Gastrocnemius medialis (tissue), 4 donors: Measurements from ENCODE around the gene RABGAP1L. TPM values are rescaled to one million over a fixed set of nuclear protein-coding genes. Genes with fewer than 3 reads are reported as not detected.
"Not testable (repeated sequence)": the region's sequence is repeated elsewhere in the genome, so short reads cannot be mapped to it uniquely, and the experiment has no call there.

ENCODE experiments used
- ATAC-seq, 2 donors: fragments of 150-250 bp; one replicate each; pipeline ENCODE4 v1.9.1; 2016
- DNase-seq, 2 donors: peaks; one replicate each; pipeline ENCODE4 v3.0.0-alpha.2; 2019
- H3K27ac ChIP-seq, 4 donors: fragments of 200-600 bp; sonication (generic); 1 replicate in 1 of 4; 2 replicates in 3 of 4; pipeline ENCODE4 v1.5.1; 2016 to 2018; ENCODE audit warnings: mild to moderate bottlenecking in 2 of 4, moderate library complexity in 1 of 4
- H3K27me3 ChIP-seq, 3 donors: fragments of 200-600 bp; sonication (generic) in 2 of 3; 1 replicate in 1 of 3; 2 replicates in 2 of 3; pipeline versions ENCODE4 v1.5.1 to v1.6.0; 2016 to 2019; ENCODE audit warnings: mild to moderate bottlenecking in 1 of 3, moderate library complexity in 1 of 3
- H3K36me3 ChIP-seq, 2 donors: fragments of 200-600 bp; sonication (generic) in 1 of 2; one replicate each; pipeline ENCODE4 v1.5.1; 2017 to 2018
- H3K4me1 ChIP-seq, 2 donors: fragments of 200-600 bp; sonication (generic) in 1 of 2; one replicate each; pipeline ENCODE4 v1.5.1; 2016 to 2017; ENCODE audit warnings: mild to moderate bottlenecking in 2 of 2
- H3K4me3 ChIP-seq, 4 donors: fragments of 200-600 bp; sonication (generic) in 3 of 4; 1 replicate in 1 of 4; 2 replicates in 3 of 4; pipeline ENCODE4 v1.5.1; 2016 to 2019; ENCODE audit warnings: mild to moderate bottlenecking in 2 of 4
- H3K9me3 ChIP-seq, 3 donors: fragments of 200-600 bp; sonication (generic) in 2 of 3; 1 replicate in 1 of 3; 2 replicates in 2 of 3; pipeline ENCODE4 v1.5.1; 2016 to 2019
- POLR2A ChIP-seq, 2 donors: fragments of 450-650 bp; IDR thresholded peaks; one replicate each; pipeline ENCODE4 v1.6.1; 2017; ENCODE audit warnings: antibody characterized with exemption in 2 of 2, mild to moderate bottlenecking in 2 of 2, moderate library complexity in 2 of 2
- in situ Hi-C, 4 donors: fragments of 200-750 bp; cut with MboI; loops; one replicate each; pipeline versions ENCODE4 v1.15.0 to v1.8.0; 2017; ENCODE audit warnings: low sequenced_read_pairs in 4 of 4
- intact Hi-C: fragments of 100-400 bp; cut with DNase I; formaldehyde crosslinking; loops from one replicate; pipeline ENCODE4 v1.15.1; 2023; ENCODE audit warnings: low total_unique reads
- total RNA-seq, 4 donors: library from RNA; depleted of rRNA; stranded (reverse); fragments of >200 nt; gene quantifications; one replicate each; pipeline versions ENCODE4 v1.1.0 to v1.2.3, GENCODE V29; 2016
- TF ChIP-seq, protein P1 (sequence below), 5 experiments: fragments of 450-650 bp in 3 of 5; fragments of 200-600 bp in 2 of 5; sonication (generic) in 2 of 5; IDR thresholded peaks in 4 of 5; conservative IDR thresholded peaks in 1 of 5; 1 replicate in 4 of 5; 2 replicates in 1 of 5; pipeline ENCODE4 v1.5.1; 2016 to 2019; ENCODE audit warnings: antibody characterized with exemption in 5 of 5, mild to moderate bottlenecking in 3 of 5, moderate library complexity in 3 of 5

The RABGAP1L gene
- total RNA-seq, 4 donors from 2014 or later = 8.8 to 22.2 (median 14.9) TPM

DNA sequence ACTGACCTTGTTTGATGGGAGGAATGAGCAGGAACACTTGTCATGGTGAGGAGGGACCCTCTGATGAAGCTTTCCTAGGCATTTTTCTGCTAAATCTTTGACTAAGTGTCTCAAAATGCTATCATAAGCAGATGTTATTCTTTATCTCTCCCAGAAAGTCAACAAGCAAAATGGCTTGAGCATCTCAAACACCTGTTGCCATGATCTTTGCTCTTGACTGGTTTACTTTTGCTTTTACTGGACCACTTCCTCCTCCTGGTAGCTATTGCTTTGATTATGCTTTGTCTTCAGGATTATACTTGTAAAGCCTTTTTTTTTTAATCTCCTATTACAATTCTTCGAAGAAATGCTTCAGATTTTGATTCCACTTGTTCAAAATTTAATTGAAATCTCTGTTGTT, 445.9 kb downstream of the RABGAP1L start:
- no peaks in the 10 kb centered on the region for H3K27me3 ChIP-seq
- DNase-seq = no peak
- H3K9me3 ChIP-seq = no peaks in the 10 kb centered on the region
- ATAC-seq = no peak
- TF ChIP-seq, protein P1, sequence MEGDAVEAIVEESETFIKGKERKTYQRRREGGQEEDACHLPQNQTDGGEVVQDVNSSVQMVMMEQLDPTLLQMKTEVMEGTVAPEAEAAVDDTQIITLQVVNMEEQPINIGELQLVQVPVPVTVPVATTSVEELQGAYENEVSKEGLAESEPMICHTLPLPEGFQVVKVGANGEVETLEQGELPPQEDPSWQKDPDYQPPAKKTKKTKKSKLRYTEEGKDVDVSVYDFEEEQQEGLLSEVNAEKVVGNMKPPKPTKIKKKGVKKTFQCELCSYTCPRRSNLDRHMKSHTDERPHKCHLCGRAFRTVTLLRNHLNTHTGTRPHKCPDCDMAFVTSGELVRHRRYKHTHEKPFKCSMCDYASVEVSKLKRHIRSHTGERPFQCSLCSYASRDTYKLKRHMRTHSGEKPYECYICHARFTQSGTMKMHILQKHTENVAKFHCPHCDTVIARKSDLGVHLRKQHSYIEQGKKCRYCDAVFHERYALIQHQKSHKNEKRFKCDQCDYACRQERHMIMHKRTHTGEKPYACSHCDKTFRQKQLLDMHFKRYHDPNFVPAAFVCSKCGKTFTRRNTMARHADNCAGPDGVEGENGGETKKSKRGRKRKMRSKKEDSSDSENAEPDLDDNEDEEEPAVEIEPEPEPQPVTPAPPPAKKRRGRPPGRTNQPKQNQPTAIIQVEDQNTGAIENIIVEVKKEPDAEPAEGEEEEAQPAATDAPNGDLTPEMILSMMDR (IDR thresholded peaks at IDR 0.05 in 4 of 5, conservative IDR thresholded peaks at IDR 0.05 in 1 of 5) = no peak
- no peak for TF ChIP-seq POLR2A (IDR thresholded peaks at IDR 0.05)
- no peak overlapping the region for H3K27ac ChIP-seq
- intact Hi-C loops = no loop called here
- in situ Hi-C loops = no loop called here
- H3K36me3 ChIP-seq = no peaks in the 10 kb centered on the region
- no peaks in the 10 kb centered on the region for H3K4me1 ChIP-seq
- no peak overlapping the region for H3K4me3 ChIP-seq

DNA sequence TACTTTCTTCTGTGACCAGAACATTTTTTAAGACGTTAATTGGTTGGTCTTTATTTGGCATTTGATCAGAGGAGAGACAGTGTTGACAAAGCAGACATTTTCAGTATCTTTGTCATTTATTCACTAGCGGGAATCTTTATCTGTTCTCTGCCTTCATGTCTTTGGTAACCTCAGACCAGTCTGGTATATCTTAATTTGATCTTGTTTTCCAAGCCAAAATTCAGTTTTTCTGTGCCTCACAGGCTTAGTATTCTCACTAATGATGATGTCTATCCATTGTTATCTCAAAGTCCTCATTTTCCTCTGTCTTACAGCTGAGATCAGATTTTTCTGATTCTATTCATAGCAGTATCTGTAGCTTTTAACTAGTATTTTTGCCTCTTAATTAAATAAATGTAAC, 447.2 kb downstream of the RABGAP1L start:
- Histone ChIP-seq H3K27me3 (no peaks in the 10 kb centered on the region), H3K36me3 (no peaks in the 10 kb centered on the region), H3K9me3 (no peaks in the 10 kb centered on the region), H3K4me3 (no peak overlapping the region), H3K27ac (no peak overlapping the region), H3K4me1 (no peaks in the 10 kb centered on the region)
- ATAC-seq = no peak
- in situ Hi-C loops (no loop called here), intact Hi-C loops (no loop called here)
- DNase-seq = no peak
- TF ChIP-seq POLR2A (IDR thresholded peaks at IDR 0.05) = no peak
- TF ChIP-seq, protein P1 (IDR thresholded peaks at IDR 0.05 in 4 of 5, conservative IDR thresholded peaks at IDR 0.05 in 1 of 5) = no peak

DNA sequence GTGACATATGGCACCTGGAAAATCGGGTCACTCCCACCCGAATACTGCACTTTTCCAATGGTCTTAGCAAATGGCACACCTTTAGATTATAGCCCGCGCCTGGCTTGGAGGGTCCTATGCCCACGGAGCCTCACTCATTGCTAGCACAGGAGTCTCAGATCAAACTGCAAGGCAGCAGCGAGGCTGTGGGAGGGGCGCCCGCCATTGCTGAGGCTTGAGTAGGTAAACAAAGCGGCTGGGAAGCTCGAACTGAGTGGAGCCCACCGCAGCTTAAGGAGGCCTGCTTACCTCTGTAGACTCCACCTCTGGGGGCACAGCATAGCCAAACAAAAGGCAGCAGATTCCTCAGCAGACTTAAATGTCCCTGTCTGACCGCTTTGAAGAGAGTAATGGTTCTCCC, 458.6 kb downstream of the RABGAP1L start:
- H3K4me1 ChIP-seq, H3K36me3 ChIP-seq, in situ Hi-C loops, DNase-seq, H3K9me3 ChIP-seq, H3K4me3 ChIP-seq, ATAC-seq, H3K27me3 ChIP-seq, H3K27ac ChIP-seq, intact Hi-C loops: not testable (repeated sequence)

DNA sequence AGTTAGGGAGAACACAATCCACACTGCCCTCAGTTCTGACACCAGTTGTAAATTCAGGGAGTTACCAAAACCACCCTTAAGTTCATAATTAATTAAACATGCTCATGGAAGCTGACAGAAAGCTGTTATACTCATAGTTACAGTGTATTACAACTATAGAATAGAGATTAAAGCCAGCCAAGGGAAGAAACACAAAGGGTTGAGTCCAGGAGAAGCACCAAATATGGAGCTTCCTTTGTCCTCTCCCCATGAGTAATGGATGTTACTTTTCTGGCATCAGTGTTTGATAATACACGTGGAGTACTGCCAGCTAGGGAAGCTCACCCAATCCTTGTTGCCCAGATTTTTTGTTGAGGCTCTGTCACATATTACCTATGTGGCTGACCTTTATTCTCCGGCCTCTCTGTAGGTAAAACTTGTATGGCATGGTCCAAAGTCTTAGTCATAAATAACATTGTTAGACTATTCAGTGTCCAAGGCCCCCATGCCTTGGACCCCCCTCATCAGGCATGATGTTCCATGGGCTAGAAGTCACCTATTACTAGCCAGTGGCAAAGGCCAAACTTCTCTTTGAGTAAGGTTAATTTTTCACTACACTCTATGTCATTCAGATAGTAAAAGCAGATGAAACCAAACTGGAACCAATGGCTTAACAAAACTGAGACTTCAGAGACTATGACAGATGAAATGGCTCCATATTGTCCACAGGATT, 464.2 kb downstream of the RABGAP1L start:
- no peaks in the 10 kb centered on the region for H3K4me1 ChIP-seq
- TF ChIP-seq, protein P1 (IDR thresholded peaks at IDR 0.05 in 4 of 5, conservative IDR thresholded peaks at IDR 0.05 in 1 of 5) = no peak
- TF ChIP-seq POLR2A (IDR thresholded peaks at IDR 0.05) = no peak
- H3K9me3 ChIP-seq = no peaks in the 10 kb centered on the region
- no peak overlapping the region for H3K4me3 ChIP-seq
- DNase-seq (no peak), ATAC-seq (no peak)
- in situ Hi-C loops (no loop called here), intact Hi-C loops (no loop called here)
- no peaks in the 10 kb centered on the region for H3K27me3 ChIP-seq
- no peak overlapping the region for H3K27ac ChIP-seq
- no peaks in the 10 kb centered on the region for H3K36me3 ChIP-seq

DNA sequence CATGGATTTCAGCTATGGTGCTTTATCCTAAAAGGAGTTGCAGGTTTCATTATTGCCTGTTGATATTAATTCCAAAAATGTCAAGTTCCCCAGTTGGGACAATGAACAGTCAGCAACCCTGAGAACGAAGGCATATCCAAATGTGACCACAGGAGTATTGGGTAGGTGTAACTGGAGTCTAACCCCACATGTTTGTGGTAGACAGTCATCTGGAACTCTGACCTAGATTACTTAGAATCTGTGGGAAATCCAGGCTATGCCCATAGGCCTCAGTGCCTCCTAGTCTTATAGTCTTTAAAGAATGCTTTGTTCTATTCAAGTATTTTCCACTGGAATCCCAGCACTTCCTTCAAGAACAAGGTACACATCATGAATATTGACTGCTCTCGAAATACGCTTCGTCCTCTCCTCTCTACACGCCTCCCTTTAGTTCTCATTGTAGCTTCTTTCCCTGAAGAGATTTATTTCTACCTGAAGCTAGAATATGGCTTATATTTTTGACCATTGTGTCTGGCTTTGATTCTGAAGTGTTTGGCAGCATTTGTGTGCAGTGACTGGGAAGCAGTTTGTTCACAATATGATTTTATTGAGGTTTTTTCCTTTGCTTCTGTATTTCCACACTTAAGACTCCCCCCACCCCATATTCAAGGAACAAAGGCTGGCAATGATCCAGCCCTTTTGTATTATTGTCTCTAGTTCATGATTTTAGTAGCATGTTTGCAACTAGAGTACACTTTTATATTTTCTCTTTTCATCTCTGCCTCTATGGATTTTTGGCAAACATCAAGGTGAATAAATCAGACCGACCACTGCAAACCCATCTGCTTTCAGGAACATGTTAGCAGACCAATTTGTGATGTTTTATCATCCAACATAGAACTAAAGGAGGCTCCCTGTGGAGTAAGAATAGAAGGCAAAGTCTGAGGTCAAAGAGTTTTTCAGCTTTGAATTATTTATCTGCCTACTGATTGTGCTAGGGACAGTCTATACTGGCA, 467.0 kb downstream of the RABGAP1L start:
- no peaks in the 10 kb centered on the region for H3K27me3 ChIP-seq
- no peak overlapping the region for H3K27ac ChIP-seq
- in situ Hi-C loops (no loop called here), intact Hi-C loops (no loop called here)
- ATAC-seq (no peak), DNase-seq (no peak)
- no peaks in the 10 kb centered on the region for H3K36me3 ChIP-seq
- H3K4me1 ChIP-seq = no peaks in the 10 kb centered on the region
- TF ChIP-seq, protein P1 (IDR thresholded peaks at IDR 0.05 in 4 of 5, conservative IDR thresholded peaks at IDR 0.05 in 1 of 5) = no peak
- no peak for TF ChIP-seq POLR2A (IDR thresholded peaks at IDR 0.05)
- H3K4me3 ChIP-seq = no peak overlapping the region
- H3K9me3 ChIP-seq = no peaks in the 10 kb centered on the region
